Caco-2 (cell line): ENCODE data around the gene OSBPL5. TPM values are rescaled to one million over a fixed set of nuclear protein-coding genes. Genes with fewer than 3 reads are reported as not detected.

ENCODE experiments used
- BruUV-seq: library from RNA; stranded (reverse); fragments of 400-500 nt; replicated peaks from 2 replicates; lab custom pipeline; 2021; lab: Mats Ljungman, UMichigan
- CTCF ChIA-PET: fragments of 300-600 bp; sonication (Branson Sonifier 250); formaldehyde crosslinking; loops from one replicate; lab custom pipeline; 2022; ENCODE audit warnings: antibody characterized with exemption; lab: Charles Lee
- POLR2A ChIA-PET: fragments of 300-600 bp; sonication (Branson Sonifier 250); formaldehyde crosslinking; loops from one replicate; lab custom pipeline; 2022; ENCODE audit warnings: antibody characterized with exemption; lab: Charles Lee
- DNase-seq, 2 experiments: peaks; one replicate each; pipeline versions ENCODE4 v3.0.0 to v3.0.0-alpha.2; 2020 to 2022
- H3K27me3 ChIP-seq: replicated peaks from 2 replicates; pipeline ENCODE4 v1.6.0; 2011; ENCODE audit warnings: low read length; ENCODE audit not compliant: control insufficient read depth, insufficient read depth
- H3K36me3 ChIP-seq: 2 replicates; pipeline ENCODE4 v1.5.1; 2011; ENCODE audit warnings: low read length; ENCODE audit not compliant: control insufficient read depth, insufficient read depth
- H3K4me1 ChIP-seq: fragments of 250-450 bp; sonication (Bioruptor Pico); 2 replicates; pipeline ENCODE4 v1.5.1; 2020; ENCODE audit warnings: mild to moderate bottlenecking
- H3K4me3 ChIP-seq: 2 replicates; pipeline ENCODE4 v1.5.1; 2011; ENCODE audit warnings: low read depth, mild to moderate bottlenecking, control low read depth, low read length
- H3K9me3 ChIP-seq: fragments of 250-450 bp; sonication (Bioruptor Pico); 2 replicates; pipeline ENCODE4 v1.5.1; 2020; ENCODE audit warnings: mild to moderate bottlenecking, moderate library complexity
- H3K27ac Mint-ChIP-seq: one replicate; pipeline ENCODE4 v1.8.0; 2022; ENCODE audit warnings: mixed read lengths; ENCODE audit not compliant: unreplicated experiment
- H3K27me3 Mint-ChIP-seq: one replicate; pipeline ENCODE4 v1.8.0; 2022; ENCODE audit warnings: mixed read lengths; ENCODE audit not compliant: insufficient read depth, unreplicated experiment
- H3K36me3 Mint-ChIP-seq: one replicate; pipeline ENCODE4 v1.8.0; 2022; ENCODE audit warnings: mild to moderate bottlenecking, mixed read lengths; ENCODE audit not compliant: insufficient read depth, unreplicated experiment
- H3K4me1 Mint-ChIP-seq: one replicate; pipeline ENCODE4 v1.8.0; 2022; ENCODE audit warnings: low read depth, mixed read lengths; ENCODE audit not compliant: unreplicated experiment
- H3K4me3 Mint-ChIP-seq: one replicate; pipeline ENCODE4 v1.8.0; 2022; ENCODE audit warnings: mild to moderate bottlenecking, moderate library complexity, mixed read lengths; ENCODE audit not compliant: unreplicated experiment
- H3K9me3 Mint-ChIP-seq: one replicate; pipeline ENCODE4 v1.8.0; 2022; ENCODE audit warnings: mixed read lengths; ENCODE audit not compliant: unreplicated experiment
- intact Hi-C: fragments of 100-400 bp; cut with micrococcal nuclease; formaldehyde crosslinking; loops from one replicate; pipeline ENCODE4 v1.10.0; 2022; ENCODE audit not compliant: unreplicated experiment
- total RNA-seq: library from RNA; stranded (reverse); gene quantifications from 2 replicates; pipeline ENCODE4 v1.2.3, GENCODE V29; 2022
- TF ChIP-seq, protein P1 (sequence below), 2 experiments: fragments of 200-600 bp in 1 of 2; IDR thresholded peaks; 1 replicate in 1 of 2; 2 replicates in 1 of 2; pipeline versions ENCODE4 v1.5.1 to v1.8.0; 2011 to 2022; ENCODE audit warnings: antibody characterized with exemption in 1 of 2, control low read depth in 1 of 2, inconsistent platforms in 1 of 2, low read depth in 1 of 2, low read length in 1 of 2, mild to moderate bottlenecking in 1 of 2, moderate library complexity in 1 of 2; ENCODE audit not compliant: insufficient read depth in 1 of 2, severe bottlenecking in 1 of 2, unreplicated experiment in 1 of 2

Gene OSBPL5
- total RNA-seq, 1 experiment from 2014 or later = 4.9 TPM

DNA sequence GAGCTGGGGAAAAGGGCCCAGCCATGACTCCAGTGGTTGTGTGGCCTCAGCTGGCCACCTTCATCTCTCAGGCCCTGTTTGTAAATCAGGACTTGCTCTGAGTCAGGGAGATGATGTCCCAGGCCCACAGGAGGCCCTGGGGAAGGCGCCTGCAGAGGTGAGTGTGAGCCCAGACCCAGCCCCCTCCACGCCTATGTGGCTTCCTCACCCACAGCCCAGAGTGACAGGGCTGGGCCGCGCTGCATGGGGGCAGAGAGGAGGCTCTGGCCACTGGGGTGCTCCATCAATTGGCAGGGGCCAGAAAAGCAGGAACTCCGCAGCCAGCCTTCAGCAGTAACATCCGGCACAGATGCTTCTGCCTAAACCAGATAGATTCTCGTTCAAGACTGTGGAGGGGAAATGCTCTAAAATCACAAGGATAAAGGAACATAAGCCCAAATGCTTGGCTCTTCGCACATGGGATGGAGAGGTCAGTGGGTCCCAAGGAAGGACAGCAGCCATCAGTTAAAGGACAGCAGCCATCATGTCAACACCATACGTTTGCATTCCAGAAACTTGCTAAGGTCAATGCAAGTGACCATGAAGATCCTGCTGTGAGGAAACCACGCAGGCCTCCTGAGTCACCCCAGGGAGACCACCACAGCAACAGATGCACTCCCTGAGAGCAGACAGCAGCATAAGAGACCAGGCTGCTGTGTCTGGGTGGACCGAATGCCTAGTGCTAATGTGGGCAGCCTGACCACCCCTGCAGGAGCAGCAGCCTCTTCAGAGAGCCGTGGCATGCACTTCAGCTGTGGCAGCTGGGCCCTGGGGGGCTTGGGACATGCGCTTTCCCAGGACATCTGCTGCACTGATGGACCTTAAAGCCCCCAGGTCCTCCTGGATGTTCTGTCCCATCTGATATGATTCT, 28.3 kb downstream of the OSBPL5 start:
- Histone ChIP-seq H3K4me1 (no peaks in the 10 kb centered on the region), H3K27me3 (no peaks in the 10 kb centered on the region), H3K36me3 (no peaks in the 10 kb centered on the region), H3K9me3 (no peaks in the 10 kb centered on the region), H3K4me3 (no peak overlapping the region)
- TF ChIP-seq, protein P1, sequence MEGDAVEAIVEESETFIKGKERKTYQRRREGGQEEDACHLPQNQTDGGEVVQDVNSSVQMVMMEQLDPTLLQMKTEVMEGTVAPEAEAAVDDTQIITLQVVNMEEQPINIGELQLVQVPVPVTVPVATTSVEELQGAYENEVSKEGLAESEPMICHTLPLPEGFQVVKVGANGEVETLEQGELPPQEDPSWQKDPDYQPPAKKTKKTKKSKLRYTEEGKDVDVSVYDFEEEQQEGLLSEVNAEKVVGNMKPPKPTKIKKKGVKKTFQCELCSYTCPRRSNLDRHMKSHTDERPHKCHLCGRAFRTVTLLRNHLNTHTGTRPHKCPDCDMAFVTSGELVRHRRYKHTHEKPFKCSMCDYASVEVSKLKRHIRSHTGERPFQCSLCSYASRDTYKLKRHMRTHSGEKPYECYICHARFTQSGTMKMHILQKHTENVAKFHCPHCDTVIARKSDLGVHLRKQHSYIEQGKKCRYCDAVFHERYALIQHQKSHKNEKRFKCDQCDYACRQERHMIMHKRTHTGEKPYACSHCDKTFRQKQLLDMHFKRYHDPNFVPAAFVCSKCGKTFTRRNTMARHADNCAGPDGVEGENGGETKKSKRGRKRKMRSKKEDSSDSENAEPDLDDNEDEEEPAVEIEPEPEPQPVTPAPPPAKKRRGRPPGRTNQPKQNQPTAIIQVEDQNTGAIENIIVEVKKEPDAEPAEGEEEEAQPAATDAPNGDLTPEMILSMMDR (IDR thresholded peaks at IDR 0.05; ENCODE audit: insufficient read depth in 1 of 2, low read depth in 1 of 2, low read length in 1 of 2, severe bottlenecking in 1 of 2, unreplicated experiment in 1 of 2) = no peak
- Mint-ChIP-seq H3K27ac (no peak overlapping the region), H3K36me3 (no peaks in the 10 kb centered on the region), H3K4me1 (no peaks in the 10 kb centered on the region), H3K9me3 (no peaks in the 10 kb centered on the region), H3K27me3 (no peaks in the 10 kb centered on the region), H3K4me3 (no peak overlapping the region)
- no peak for DNase-seq
- intact Hi-C loops = no loop called here
- no TSS peak for BruUV-seq
- POLR2A ChIA-PET = no interaction called here
- CTCF ChIA-PET = no interaction called here

DNA sequence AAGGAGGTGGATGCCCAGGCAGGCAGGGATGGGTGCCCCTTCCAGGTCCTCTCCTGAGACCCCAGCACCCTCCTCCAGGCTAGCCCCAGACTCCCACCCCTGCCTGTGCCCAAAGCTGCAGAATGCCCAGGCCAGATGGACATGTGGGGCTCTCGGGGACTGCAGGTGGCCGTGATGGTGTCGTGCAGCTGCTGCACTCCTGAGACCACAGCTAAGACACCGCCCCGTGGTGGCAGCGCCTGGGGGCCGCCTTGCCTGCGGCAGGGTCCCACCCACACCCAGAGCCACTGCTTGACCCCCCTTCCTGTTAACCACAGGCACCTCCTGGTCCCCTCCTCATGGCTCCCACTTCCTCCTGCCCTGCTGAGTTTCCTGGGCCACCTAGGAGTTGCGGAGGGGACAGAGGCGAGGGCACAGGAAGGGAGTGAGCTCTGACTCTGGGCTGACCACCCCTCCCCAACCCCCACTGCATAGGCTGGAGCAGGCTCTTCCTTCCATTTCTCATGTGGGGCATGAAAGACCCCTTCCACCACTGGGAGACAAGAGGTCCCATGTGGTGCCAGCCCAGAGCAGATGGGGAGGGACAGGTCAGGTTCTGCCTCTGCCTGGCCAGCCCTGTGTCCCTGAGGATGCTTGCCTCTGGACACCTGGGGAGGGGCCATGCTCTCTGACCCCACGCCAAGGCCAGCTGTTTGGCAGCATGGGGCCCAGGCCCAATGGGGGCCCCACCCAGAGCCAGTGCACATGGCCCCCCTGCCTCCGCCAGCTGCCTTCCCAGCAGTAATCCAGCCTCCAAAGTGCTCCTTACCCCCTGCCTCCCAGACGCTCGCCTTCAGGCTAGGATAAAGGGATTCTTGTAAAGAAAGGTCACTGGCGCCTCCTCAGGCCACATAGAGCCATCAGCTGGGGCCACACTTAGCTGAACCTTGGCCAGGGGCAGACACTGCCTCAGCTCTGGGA, 29.3 kb downstream of the OSBPL5 start:
- no peaks in the 10 kb centered on the region for H3K9me3 ChIP-seq
- Mint-ChIP-seq H3K4me3 (no peak overlapping the region), H3K4me1 (no peaks in the 10 kb centered on the region), H3K9me3 (no peaks in the 10 kb centered on the region), H3K36me3 (no peaks in the 10 kb centered on the region), H3K27ac (no peak overlapping the region), H3K27me3 (no peaks in the 10 kb centered on the region)
- no peaks in the 10 kb centered on the region for H3K4me1 ChIP-seq
- CTCF ChIA-PET = no interaction called here
- no peak for DNase-seq
- POLR2A ChIA-PET = no interaction called here
- TF ChIP-seq, protein P1 (IDR thresholded peaks at IDR 0.05; ENCODE audit: insufficient read depth in 1 of 2, low read depth in 1 of 2, low read length in 1 of 2, severe bottlenecking in 1 of 2, unreplicated experiment in 1 of 2) = no peak
- intact Hi-C loops = no loop called here
- no TSS peak for BruUV-seq
- no peak overlapping the region for H3K4me3 ChIP-seq
- H3K36me3 ChIP-seq = no peaks in the 10 kb centered on the region
- H3K27me3 ChIP-seq = no peaks in the 10 kb centered on the region
